HG03521 (cell line): ENCODE results near the gene NUMB.

Source experiments
- ATAC-seq: cut with Tn5 transposase; IDR thresholded peaks from one replicate; pipeline ENCODE4 v1.9.1; 2021; ENCODE audit warnings: mild to moderate bottlenecking, moderate library complexity; ENCODE audit not compliant: unreplicated experiment

The NUMB gene

DNA sequence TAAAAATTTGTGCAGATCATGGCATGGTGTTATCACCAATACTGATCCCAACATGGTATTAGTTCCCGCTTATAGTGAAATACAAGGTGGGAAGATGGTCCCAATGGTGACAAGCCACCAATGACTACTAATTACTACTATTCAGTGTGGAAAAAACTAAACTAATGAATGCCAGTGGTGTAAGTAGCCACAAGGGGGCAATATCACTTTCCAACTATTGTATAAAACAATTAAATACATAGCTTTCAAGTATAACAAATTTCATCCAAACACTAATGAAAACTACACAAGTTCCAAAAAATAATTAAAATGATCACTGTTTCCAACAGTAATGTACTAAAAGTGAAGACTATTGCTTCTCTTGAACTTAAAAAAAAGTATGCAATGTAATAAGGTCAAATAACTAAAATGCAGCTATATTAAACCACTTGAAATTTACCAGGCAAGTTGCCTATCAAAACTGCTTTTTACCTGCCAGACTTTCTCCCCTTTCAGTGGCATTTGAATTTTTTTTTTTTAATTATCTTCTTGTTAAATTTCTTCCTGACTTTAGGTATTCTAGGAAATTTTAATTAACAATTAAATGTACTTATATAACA, 163.0 kb downstream of the NUMB start:
- ATAC-seq = no peak

DNA sequence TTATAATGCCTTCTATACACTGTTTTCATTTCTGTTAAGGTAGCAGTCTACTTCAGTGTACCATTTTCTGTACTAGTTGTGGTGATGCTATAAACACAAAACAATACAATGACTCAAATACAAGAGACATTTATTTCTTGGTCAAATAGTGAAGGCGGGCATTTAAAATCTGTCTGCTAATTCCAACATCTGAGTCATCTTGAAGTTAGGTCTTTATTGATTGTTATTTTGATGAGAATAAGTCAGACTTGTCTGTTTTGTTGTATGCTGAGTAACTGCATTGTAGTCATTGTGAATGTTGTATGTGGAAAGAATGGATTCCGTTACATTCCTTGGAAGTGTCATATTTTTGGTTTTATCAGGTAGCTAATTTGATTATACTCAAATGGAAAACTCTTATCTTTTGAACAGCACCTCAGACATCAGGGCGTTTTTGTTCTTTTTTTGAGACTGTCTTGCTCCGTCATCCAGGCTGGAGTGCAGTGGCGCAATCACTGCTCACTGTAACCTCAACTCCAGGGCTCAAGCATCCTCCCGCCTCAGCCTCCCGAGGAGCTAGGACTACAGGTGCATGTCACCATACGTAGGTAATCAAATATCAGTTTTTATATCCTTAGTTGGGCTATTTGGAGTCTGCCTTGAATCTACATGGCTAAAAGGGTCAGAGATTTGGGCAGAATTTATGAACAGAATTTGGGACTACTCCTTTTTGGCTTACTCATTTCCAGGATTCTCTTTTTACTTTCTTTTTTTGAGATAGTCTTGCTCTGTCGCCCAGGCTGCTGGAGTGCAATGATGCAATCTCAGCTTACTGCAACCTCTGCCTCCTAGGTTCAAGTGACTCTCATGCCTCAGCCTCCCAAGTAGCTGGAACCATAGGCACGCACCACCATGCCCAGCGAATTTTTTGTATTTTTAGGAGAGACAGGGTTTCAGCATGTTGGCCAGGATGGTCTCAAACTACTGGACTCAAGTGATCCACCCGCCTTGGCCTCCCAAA, 164.3 kb downstream of the NUMB start:
- no peak for ATAC-seq

DNA sequence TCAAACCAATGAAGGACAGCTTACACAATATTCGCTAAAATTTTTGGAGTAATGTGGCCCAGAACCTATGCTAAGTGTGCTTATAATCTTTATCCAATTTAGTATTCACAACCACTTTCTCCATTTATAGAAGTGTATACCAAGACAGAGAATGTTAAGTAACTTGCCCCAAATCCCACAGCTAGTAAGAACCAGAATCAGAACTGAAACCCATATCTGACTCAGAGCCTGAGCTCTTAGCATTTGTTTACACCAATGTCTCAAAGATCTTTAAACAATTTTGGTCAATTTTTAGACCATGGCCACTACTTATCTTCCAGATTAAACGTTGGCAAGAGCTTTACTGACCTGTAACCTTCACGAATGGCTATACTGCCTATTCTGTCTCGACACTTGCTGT, 168.1 kb downstream of the NUMB start:
- peak; percentile 54 for ATAC-seq

DNA sequence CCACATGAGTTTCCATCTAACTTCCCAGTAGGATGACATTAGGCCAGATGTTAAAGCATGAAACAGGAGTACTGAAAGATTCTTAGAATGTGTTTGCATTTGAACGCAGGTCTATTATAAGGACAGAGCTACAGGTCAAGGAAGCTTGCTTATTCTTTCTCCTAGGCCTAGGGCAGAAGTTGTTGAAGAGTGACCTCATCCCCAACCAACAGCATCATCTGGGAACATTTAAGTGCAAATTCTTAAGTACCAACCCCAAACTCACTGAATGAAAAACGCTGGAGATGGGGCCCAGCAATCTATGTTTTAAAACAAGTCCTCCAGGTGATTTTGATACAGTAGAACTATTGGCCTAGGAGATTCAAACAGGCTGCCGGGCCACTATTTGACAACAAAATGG, 168.6 kb downstream of the NUMB start:
- no peak for ATAC-seq

DNA sequence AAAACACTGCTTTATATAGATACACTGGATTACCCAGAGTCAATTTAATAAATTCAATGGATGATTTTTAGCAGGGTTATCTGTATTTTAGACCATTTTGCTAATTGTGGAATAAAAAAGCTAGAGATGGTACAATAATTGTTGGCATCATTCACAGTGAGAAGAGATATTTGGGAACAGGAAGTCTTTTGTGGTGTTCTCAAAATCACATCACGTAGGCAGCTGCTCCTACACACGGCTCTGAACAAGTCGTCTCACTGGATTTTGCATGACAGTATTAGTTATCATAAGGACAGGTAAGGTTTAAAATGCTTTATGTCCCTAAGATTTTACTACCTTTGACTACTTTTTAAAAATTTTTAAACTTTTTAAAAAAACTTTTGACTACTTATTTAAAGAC, 169.0 kb downstream of the NUMB start:
- ATAC-seq = no peak

DNA sequence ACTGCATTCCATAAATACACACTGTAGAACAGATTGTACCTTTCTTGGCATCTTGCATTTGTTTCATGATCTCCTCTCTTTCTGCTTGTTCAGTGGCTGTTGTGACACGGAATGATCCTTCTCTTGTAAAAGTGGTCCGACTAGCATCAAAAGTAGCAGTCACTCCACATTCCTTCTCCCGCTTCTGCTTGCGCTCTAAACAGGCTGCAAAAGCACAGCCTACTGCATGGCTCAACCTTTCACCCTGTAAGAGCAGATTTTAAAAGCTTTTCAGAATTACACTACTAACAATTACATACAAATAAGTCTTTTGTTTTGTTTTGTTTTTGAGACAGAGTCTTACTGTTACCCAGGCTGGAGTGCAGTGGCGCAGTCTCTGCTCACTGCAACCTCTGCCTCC, 171.3 kb downstream of the NUMB start:
- no peak for ATAC-seq

DNA sequence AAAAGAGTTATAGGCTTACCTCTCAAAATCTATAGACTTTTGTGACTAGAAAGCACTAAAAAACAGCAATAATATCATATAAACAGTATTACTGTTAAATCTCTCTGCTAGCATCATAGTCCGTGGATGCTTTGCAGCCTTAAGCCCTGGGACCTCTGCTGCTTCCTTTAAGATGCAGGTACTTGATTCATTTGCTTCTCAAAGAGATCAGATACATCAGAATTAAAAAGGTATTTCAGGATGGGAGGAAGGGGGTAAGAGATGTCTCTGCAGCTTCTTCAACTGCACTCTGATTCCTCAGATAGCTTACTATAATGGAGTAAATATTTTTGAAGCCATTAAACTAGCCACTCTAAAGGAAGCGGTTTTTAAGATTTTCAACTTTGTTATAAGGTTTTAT, 171.7 kb downstream of the NUMB start:
- ATAC-seq = no peak

DNA sequence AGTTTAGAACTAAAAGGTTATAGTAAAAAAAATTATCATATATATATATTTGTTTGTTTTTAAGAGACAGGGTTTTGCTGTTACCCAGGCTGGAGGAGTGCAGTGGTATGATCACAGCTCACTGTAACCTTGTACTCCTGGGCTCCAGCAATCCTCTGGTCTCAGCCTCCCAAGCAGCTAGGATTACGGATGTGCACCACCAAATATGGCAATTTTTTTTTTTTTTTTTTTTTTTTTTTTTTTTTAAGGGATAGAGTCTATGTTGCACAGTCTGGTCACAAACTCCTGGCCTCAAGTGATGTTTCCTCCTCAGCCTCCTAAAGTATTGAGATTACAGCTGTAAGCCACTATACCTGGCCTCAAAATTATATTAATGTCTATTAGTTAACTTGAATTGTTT, 172.4 kb downstream of the NUMB start:
- ATAC-seq = no peak

DNA sequence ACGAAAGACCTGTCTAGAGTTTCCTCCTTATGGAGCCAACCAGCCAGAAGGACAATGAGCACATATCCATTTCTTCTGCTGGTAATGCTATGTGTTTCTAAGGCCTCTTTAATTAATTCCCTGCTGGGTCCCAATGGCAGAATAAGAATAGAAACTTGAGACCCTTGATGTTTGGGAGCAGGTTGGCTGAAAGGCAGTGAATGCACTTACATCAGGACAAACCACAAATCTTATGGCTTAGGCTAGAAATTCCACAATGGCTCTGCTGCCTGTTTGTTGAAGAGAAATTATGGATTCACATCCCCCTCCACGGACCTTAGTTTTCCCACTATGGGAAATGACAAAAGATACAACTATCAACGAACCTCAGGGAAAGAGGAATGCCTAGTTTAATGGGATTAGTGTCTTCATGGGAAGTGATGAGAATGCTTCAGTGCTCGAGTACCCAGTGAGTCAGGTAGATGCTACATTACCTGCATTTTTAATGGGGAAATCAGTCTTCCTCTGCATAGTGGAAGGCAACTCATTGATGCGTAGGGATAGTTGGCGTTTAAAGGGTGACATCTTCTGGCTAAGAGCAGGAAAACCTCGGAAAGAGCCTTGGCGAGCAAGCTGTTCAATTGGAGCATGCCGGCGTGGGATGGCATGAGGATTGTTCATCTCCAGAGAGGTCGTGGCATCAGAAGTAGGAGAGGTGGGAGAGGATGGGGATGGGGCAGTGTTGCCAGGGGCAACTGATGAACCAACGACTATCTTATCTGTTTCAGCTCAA, 174.6 kb downstream of the NUMB start:
- ATAC-seq = no peak

DNA sequence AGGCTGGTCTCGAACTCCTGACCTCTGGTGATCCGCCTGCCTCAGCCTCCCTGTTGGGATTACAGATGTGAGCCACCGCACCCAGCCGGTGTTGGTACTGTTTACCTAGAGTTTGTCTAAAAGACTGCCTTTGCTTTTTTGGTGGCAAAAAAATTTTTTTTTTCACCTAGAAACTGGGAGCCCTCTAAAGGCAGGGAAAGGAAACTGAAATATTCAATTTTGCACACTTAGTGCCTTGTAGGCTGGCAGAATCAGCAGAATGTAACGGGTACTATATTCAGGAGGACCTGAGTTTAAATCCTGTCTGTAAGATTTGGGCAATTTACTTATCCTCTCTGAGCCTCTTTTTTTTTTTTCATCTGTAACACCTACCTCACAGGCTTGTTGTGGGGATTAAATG, 177.4 kb downstream of the NUMB start:
- ATAC-seq = no peak

DNA sequence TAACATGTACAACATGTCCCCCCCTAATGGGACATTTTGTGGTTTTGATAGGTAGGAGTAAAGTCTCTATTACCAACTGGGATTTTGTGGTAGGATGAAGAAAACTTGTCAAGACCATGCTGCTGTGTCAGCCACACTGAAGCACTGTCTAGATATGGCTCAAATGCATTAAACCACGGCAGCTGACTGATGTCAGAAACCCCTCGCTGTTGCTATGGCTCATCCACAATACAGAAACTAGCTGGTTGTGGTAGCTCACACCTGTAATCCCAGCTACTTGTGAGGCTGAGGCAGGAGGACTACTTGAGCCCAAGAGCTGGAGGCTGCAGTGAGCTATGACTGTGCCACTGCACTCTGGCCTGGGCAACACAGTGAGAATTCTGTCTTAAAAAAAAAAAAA, 181.0 kb downstream of the NUMB start:
- no peak for ATAC-seq

DNA sequence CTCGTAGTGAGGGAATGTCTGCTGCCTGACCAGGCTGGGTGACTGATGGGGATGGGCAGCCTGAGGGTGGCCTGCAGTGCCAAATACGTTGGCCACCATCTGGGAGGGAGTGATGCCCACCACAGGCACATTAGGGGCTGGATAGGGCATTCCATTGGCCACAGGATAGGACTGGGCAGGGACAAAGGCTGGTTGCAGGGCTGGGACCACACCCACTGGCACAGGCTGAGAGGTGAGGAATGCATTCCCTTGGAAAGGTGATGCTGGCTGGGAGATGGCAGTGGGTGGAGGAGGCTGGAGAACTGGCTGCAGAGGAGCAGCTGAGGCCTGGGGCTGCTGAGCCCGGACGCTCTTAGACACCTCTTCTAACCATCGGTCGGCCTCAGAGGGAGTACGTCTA, 181.5 kb downstream of the NUMB start:
- no peak for ATAC-seq

DNA sequence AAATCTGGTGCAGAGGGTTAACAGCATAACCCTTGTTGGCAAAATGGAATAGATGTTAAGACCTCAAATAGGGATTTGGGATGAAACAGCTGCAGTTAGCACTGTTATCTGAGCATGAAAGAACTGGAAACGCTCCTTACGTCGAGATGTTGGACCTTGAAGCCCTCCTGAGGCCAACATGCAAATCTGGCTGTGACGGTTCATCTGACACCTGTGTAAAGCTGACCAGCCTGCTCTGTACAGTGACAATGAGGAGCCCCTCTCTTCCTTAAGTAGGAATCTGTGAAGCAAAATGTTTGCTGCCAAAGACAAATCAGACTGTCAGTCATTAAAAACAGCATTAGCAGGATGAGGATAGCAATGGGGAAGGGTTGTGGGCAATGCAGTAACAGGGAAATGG, 184.5 kb downstream of the NUMB start:
- no peak for ATAC-seq

DNA sequence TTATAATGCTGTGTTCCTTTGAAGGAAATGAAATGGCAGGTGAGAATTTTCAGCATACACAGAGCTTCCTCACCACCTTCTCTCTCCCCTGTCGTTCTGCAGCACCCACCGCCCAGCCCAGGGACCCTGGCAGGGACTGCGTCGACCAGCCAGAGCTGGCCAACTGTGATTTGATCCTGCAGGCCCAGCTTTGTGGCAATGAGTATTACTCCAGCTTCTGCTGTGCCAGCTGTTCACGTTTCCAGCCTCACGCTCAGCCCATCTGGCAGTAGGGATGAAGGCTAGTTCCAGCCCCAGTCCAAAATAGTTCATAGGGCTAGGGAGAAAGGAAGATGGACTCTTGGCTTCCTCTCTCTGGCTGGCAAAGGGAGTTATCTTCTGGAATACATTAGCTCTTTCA, 186.0 kb downstream of the NUMB start:
- ATAC-seq = no peak

DNA sequence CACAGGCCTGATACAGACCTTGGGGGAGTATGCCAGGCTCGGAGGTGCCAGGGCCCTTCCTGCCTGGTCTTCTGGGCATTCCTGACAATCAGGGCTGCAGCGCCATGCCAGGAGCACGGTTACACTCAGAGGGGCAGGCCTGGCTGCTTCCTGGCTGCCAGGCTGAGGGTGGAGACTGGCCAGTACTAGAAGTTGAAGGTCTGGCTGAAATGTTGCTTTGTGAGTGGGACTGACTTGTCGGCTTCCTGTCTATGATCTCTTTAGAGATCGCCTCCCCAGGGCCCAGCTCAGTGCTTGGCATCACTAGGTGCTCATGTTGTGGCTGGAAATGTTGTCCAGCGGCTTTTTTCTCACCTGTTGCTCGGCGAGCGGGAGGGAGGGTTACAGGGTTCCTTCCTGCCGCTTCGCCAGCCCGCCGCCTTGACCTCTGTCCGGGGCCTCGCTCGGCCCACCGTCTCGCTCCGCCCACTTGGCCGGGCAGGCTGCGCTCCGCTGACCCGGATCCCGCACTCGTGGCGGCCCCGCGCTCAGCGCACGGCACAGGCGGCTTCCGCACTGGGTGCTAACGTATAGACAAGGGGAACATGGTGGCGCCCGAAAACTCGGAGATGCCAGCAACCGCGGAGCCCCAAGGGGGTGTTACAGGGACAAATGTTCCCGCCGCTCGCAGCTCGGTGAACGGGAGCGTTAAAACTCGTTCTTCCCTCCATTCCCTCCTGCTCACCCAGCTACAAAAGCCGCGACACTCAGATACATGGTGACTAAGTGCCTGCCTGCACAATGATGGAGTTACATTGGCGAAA, 188.4 kb downstream of the NUMB start:
- no peak for ATAC-seq

DNA sequence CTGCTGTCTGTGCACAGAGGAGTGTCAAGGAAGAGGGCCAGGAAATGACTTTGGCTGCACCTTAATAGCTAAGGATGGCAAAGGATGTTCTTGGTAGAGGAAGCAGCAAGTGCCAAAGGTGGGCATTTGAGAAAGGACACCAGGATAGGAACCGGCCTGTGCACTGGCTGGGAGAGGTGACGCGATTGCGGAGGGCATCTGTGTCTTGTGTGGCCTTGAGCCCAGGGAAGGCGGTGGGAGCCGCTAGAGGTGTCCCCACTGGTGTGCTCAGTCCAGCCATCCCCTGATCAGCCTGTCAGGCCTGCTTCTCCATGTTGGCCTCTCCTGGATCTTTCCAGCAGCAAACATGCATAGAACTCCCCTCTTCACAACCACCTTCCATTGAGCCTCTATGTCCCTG, 190.9 kb downstream of the NUMB start:
- ATAC-seq = no peak

DNA sequence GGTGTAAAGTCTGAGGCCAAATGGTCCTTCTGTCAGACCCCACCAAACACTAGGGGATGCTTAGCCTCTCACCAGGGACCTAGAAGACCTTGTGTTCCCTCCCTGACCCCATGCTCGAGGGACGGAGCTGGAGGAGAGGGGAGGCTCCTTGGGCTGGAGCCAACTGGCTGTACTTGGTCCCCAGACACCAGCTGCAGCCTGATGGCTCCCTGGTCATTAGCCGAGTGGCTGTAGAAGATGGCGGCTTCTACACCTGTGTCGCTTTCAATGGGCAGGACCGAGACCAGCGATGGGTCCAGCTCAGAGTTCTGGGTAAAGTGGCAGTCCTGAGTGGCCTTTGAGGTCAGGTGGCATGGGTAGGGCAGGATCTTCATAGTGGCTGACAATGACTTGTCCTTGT, 192.0 kb downstream of the NUMB start:
- no peak for ATAC-seq

DNA sequence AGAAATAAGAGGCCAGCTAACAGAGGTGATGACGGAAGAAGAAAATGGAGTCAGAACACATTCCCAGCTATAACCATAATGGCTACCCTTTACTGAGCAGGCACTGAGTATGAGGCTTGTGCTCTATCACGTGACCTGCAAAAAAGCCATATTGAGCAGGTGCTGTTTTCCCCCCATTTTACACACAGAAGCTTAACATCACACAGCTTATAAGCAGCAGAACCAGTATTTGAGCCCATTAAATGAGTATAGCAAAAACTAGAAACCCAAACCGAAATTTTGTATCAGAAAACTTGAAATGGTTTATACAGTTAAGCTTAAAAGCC, 192.7 kb downstream of the NUMB start:
- ATAC-seq = no peak

DNA sequence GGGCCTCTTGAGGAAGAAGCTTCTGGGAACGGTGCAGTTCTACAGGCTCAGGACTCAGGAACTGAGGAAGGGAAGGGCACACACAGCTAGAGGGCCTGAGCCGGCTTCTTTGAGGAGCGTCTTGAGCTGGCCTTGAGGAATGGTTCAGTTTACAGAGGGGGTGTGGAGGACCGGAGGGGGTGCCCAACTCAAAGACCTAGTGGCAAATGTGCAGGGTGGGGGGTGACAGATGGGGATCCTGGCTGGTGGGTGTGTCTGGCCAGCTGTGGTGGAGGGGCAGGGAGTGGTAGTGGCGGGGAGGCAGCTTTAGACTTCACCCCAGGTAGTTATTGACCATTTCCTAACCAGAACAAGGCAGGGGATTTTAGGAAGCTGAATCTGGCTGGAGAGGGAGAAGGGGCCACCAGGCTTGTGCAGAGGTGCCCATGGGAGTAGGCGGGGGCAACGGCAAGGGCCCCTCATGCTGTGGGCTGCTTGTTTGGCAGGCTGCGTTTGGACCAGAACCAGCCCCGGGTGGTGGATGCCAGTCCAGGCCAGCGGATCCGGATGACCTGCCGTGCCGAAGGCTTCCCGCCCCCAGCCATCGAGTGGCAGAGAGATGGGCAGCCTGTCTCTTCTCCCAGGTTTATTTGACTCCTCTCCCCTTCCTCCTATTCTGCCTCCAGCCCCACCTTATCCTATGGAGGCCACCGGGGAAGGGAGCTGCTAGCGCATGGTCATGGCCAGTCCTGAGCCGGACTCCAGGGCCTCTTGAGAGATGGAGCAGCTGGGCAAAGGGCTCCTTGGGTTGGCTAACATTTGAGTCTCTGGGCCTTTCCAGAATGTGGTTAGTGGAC, 193.2 kb downstream of the NUMB start:
- no peak for ATAC-seq
